SJCRH30 (cell line): ENCODE data around the gene SHROOM1. TPM values are rescaled to one million over a fixed set of nuclear protein-coding genes. Genes with fewer than 3 reads are reported as not detected.
"Not testable (repeated sequence)": the region's sequence is repeated elsewhere in the genome, so short reads cannot be mapped to it uniquely, and the experiment has no call there.

Experiments
- DNase-seq, 2 experiments: peaks; one replicate each; pipeline ENCODE4 v3.0.0-alpha.2; 2015 to 2020
- H3K27ac ChIP-seq: fragments of 250-450 bp; sonication (Bioruptor Pico); 2 replicates; pipeline ENCODE4 v1.5.1; 2020; ENCODE audit warnings: mild to moderate bottlenecking, moderate library complexity
- H3K27me3 ChIP-seq: fragments of 250-450 bp; sonication (Bioruptor Pico); 2 replicates; pipeline ENCODE4 v1.5.1; 2020; ENCODE audit warnings: mild to moderate bottlenecking, moderate library complexity
- H3K36me3 ChIP-seq: fragments of 250-450 bp; sonication (Bioruptor Pico); 2 replicates; pipeline ENCODE4 v1.5.1; 2020; ENCODE audit warnings: mild to moderate bottlenecking, moderate library complexity
- H3K4me1 ChIP-seq: fragments of 250-450 bp; sonication (Bioruptor Pico); 2 replicates; pipeline ENCODE4 v1.5.1; 2020; ENCODE audit warnings: mild to moderate bottlenecking, moderate library complexity
- H3K4me3 ChIP-seq: fragments of 250-450 bp; sonication (Bioruptor Pico); 2 replicates; pipeline ENCODE4 v1.5.1; 2020; ENCODE audit warnings: mild to moderate bottlenecking, moderate library complexity
- H3K9me3 ChIP-seq: fragments of 250-450 bp; sonication (Bioruptor Pico); replicated peaks from 2 replicates; pipeline ENCODE4 v1.5.1; 2020; ENCODE audit warnings: mild to moderate bottlenecking, moderate library complexity
- total RNA-seq: library from RNA; depleted of rRNA; stranded (reverse); fragments of >200 nt; shearing (Covaris generic); gene quantifications from 2 replicates; pipeline ENCODE4 v1.2.3, GENCODE V29; 2014

SHROOM1 gene
- total RNA-seq, 1 experiment from 2014 or later, result 1.6 TPM

- no peaks in the 10 kb centered on the region for H3K27me3 ChIP-seq
- no peak overlapping the region for H3K27ac ChIP-seq
- DNase-seq, result no peak
- H3K4me1 ChIP-seq, result no peaks in the 10 kb centered on the region
- H3K36me3 ChIP-seq, result no peaks in the 10 kb centered on the region
- no peaks in the 10 kb centered on the region; the same call in 1 of the 2 replicates for H3K9me3 ChIP-seq
- H3K4me3 ChIP-seq, result no peak overlapping the region
Measured at GRCh38 chr5:132860742-132861141, 30.3 kb upstream of the SHROOM1 start.

- no peaks in the 10 kb centered on the region for H3K4me1 ChIP-seq
- H3K36me3 ChIP-seq, result no peaks in the 10 kb centered on the region
- H3K4me3 ChIP-seq, result no peak overlapping the region
- DNase-seq, result no peak
- no peaks in the 10 kb centered on the region; the same call in 1 of the 2 replicates for H3K9me3 ChIP-seq
- H3K27ac ChIP-seq, result no peak overlapping the region
- no peaks in the 10 kb centered on the region for H3K27me3 ChIP-seq
Measured at GRCh38 chr5:132859889-132860437, 29.5 kb upstream of the SHROOM1 start.

GRCh38 chr5:132856011-132856410, 25.6 kb upstream of the SHROOM1 start:
- Histone ChIP-seq H3K9me3 (no peaks in the 10 kb centered on the region; the same call in 1 of the 2 replicates), H3K4me3 (no peak overlapping the region), H3K27ac (no peak overlapping the region), H3K27me3 (peaks cover 4% of the 10 kb centered on the region; the same call in 1 of the 2 replicates), H3K4me1 (no peaks in the 10 kb centered on the region), H3K36me3 (no peaks in the 10 kb centered on the region)
- no peak for DNase-seq

GRCh38 chr5:132854992-132855391, 24.5 kb upstream of the SHROOM1 start:
- H3K27ac ChIP-seq, DNase-seq, H3K4me1 ChIP-seq, H3K4me3 ChIP-seq, H3K9me3 ChIP-seq, H3K27me3 ChIP-seq, H3K36me3 ChIP-seq: not testable (repeated sequence)

- no peak for DNase-seq
- H3K4me3 ChIP-seq, result no peak overlapping the region
- no peaks in the 10 kb centered on the region; the same call in 1 of the 2 replicates for H3K9me3 ChIP-seq
- H3K27me3 ChIP-seq, result peaks cover 4% of the 10 kb centered on the region; the same call in 1 of the 2 replicates
- H3K4me1 ChIP-seq, result no peaks in the 10 kb centered on the region
- H3K27ac ChIP-seq, result no peak overlapping the region
- H3K36me3 ChIP-seq, result no peaks in the 10 kb centered on the region
Measured at GRCh38 chr5:132854301-132854700, 23.9 kb upstream of the SHROOM1 start.

- Histone ChIP-seq H3K4me3 (no peak overlapping the region), H3K27ac (no peak overlapping the region), H3K9me3 (no peaks in the 10 kb centered on the region), H3K27me3 (peaks cover 4% of the 10 kb centered on the region; the same call in 1 of the 2 replicates), H3K36me3 (no peaks in the 10 kb centered on the region), H3K4me1 (no peaks in the 10 kb centered on the region)
- no peak for DNase-seq
Measured at GRCh38 chr5:132853790-132854189, 23.3 kb upstream of the SHROOM1 start.

- H3K4me1 ChIP-seq, result no peaks in the 10 kb centered on the region
- H3K4me3 ChIP-seq, result no peak overlapping the region
- H3K36me3 ChIP-seq, result no peaks in the 10 kb centered on the region
- no peaks in the 10 kb centered on the region for H3K9me3 ChIP-seq
- peaks cover 4% of the 10 kb centered on the region; the same call in 1 of the 2 replicates for H3K27me3 ChIP-seq
- DNase-seq, result no peak
- no peak overlapping the region for H3K27ac ChIP-seq
Measured at GRCh38 chr5:132853323-132853722, 22.9 kb upstream of the SHROOM1 start.

- DNase-seq, result no peak
- Histone ChIP-seq H3K9me3 (no peaks in the 10 kb centered on the region), H3K4me1 (no peaks in the 10 kb centered on the region), H3K27me3 (peaks cover 4% of the 10 kb centered on the region; the same call in 1 of the 2 replicates), H3K4me3 (no peak overlapping the region), H3K27ac (no peak overlapping the region), H3K36me3 (no peaks in the 10 kb centered on the region)
Measured at GRCh38 chr5:132850066-132850465, 19.6 kb upstream of the SHROOM1 start.

- no peak for DNase-seq
- Histone ChIP-seq H3K36me3 (no peaks in the 10 kb centered on the region), H3K9me3 (no peaks in the 10 kb centered on the region), H3K27me3 (peaks cover 2% of the 10 kb centered on the region; the same call in 1 of the 2 replicates), H3K4me1 (no peaks in the 10 kb centered on the region), H3K27ac (no peak overlapping the region), H3K4me3 (no peak overlapping the region)
Measured at GRCh38 chr5:132849347-132849746, 18.9 kb upstream of the SHROOM1 start.

GRCh38 chr5:132848270-132848669, 17.8 kb upstream of the SHROOM1 start:
- no peaks in the 10 kb centered on the region for H3K9me3 ChIP-seq
- no peaks in the 10 kb centered on the region for H3K27me3 ChIP-seq
- H3K36me3 ChIP-seq, result no peaks in the 10 kb centered on the region
- H3K4me1 ChIP-seq, result no peaks in the 10 kb centered on the region
- H3K4me3 ChIP-seq, result no peak overlapping the region
- H3K27ac ChIP-seq, result no peak overlapping the region
- no peak for DNase-seq

- Histone ChIP-seq H3K4me1 (no peaks in the 10 kb centered on the region), H3K27me3 (no peaks in the 10 kb centered on the region; the same call in 1 of the 2 replicates), H3K36me3 (no peaks in the 10 kb centered on the region), H3K9me3 (no peaks in the 10 kb centered on the region), H3K27ac (no peak overlapping the region), H3K4me3 (no peak overlapping the region)
- no peak for DNase-seq
Measured at GRCh38 chr5:132841305-132841704, 10.9 kb upstream of the SHROOM1 start.

- Histone ChIP-seq H3K27me3 (no peaks in the 10 kb centered on the region; the same call in 1 of the 2 replicates), H3K9me3 (no peaks in the 10 kb centered on the region), H3K4me1 (no peaks in the 10 kb centered on the region), H3K4me3 (no peak overlapping the region), H3K36me3 (no peaks in the 10 kb centered on the region), H3K27ac (no peak overlapping the region)
- DNase-seq, result no peak
Measured at GRCh38 chr5:132840896-132841295, 10.4 kb upstream of the SHROOM1 start.

- Histone ChIP-seq H3K4me1 (no peaks in the 10 kb centered on the region), H3K4me3 (no peak overlapping the region), H3K9me3 (no peaks in the 10 kb centered on the region), H3K27ac (no peak overlapping the region), H3K27me3 (no peaks in the 10 kb centered on the region; the same call in 1 of the 2 replicates), H3K36me3 (no peaks in the 10 kb centered on the region)
- no peak for DNase-seq
Measured at GRCh38 chr5:132840313-132840712, 9.9 kb upstream of the SHROOM1 start.

- Histone ChIP-seq H3K27ac (no peak overlapping the region), H3K4me1 (no peaks in the 10 kb centered on the region), H3K4me3 (no peak overlapping the region), H3K27me3 (no peaks in the 10 kb centered on the region; the same call in 1 of the 2 replicates), H3K36me3 (no peaks in the 10 kb centered on the region), H3K9me3 (no peaks in the 10 kb centered on the region)
- DNase-seq, result no peak
Measured at GRCh38 chr5:132839426-132840301, 9.2 kb upstream of the SHROOM1 start.

- no peaks in the 10 kb centered on the region for H3K9me3 ChIP-seq
- H3K27ac ChIP-seq, result no peak overlapping the region
- H3K36me3 ChIP-seq, result no peaks in the 10 kb centered on the region
- H3K4me3 ChIP-seq, result no peak overlapping the region
- DNase-seq, result no peak
- no peaks in the 10 kb centered on the region; the same call in 1 of the 2 replicates for H3K27me3 ChIP-seq
- H3K4me1 ChIP-seq, result no peaks in the 10 kb centered on the region
Measured at GRCh38 chr5:132838516-132839282, 8.3 kb upstream of the SHROOM1 start.
